ENCODE data around the gene MORC2. TPM values are rescaled to one million over a fixed set of nuclear protein-coding genes. Genes with fewer than 3 reads are reported as not detected.

The MORC2 gene
- polyA plus RNA-seq, 1 donor from 2014 or later: 15.1 TPM

- Histone ChIP-seq H3K36me3 (ENCODE audit: insufficient read depth, low read length) (no peaks in the 10 kb centered on the region), H3F3A (ENCODE audit: insufficient read depth, low read length, poor library complexity, severe bottlenecking) (no peaks in the 10 kb centered on the region), H3K79me2 (replicated peaks; ENCODE audit: insufficient read depth, low read length) (no peaks in the 10 kb centered on the region), H3K4me3 (ENCODE audit: low read length) (no peak overlapping the region), H3K9ac (ENCODE audit: low read length) (no peak overlapping the region), H4K20me1 (ENCODE audit: insufficient read depth) (no peaks in the 10 kb centered on the region), H3K4me2 (ENCODE audit: low read length) (no peak overlapping the region), H3K9me2 (ENCODE audit: insufficient read depth, low read length) (no peaks in the 10 kb centered on the region), H2AFZ (ENCODE audit: low read depth, low read length) (no peak overlapping the region), H3K27ac (ENCODE audit: low read length) (no peak overlapping the region), H3K9me3 (ENCODE audit: low read length) (no peaks in the 10 kb centered on the region), H3K27me3 (ENCODE audit: insufficient read depth, low read depth, low read length) (no peaks in the 10 kb centered on the region)
- TF ChIP-seq TAF1 (IDR thresholded peaks at IDR 0.05; ENCODE audit: low read depth) (no peak), REST (IDR thresholded peaks at IDR 0.05; ENCODE audit: borderline replicate concordance) (no peak), EP300 (conservative IDR thresholded peaks at IDR 0.05; ENCODE audit: poor library complexity, severe bottlenecking) (no peak), POLR2AphosphoS5 (IDR thresholded peaks at IDR 0.05) (no peak), EZH2 (IDR thresholded peaks at IDR 0.05; ENCODE audit: borderline replicate concordance, insufficient read depth, low read length, poor library complexity, severe bottlenecking) (no peak), RAD21 (conservative IDR thresholded peaks at IDR 0.05) (no peak), SMC3 (conservative IDR thresholded peaks at IDR 0.05; ENCODE audit: poor library complexity) (no peak), MXI1 (conservative IDR thresholded peaks at IDR 0.05; ENCODE audit: poor library complexity, severe bottlenecking) (no peak)
- TF ChIP-seq, protein P1, sequence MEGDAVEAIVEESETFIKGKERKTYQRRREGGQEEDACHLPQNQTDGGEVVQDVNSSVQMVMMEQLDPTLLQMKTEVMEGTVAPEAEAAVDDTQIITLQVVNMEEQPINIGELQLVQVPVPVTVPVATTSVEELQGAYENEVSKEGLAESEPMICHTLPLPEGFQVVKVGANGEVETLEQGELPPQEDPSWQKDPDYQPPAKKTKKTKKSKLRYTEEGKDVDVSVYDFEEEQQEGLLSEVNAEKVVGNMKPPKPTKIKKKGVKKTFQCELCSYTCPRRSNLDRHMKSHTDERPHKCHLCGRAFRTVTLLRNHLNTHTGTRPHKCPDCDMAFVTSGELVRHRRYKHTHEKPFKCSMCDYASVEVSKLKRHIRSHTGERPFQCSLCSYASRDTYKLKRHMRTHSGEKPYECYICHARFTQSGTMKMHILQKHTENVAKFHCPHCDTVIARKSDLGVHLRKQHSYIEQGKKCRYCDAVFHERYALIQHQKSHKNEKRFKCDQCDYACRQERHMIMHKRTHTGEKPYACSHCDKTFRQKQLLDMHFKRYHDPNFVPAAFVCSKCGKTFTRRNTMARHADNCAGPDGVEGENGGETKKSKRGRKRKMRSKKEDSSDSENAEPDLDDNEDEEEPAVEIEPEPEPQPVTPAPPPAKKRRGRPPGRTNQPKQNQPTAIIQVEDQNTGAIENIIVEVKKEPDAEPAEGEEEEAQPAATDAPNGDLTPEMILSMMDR (IDR thresholded peaks at IDR 0.05; ENCODE audit: poor library complexity, severe bottlenecking): no peak
These were observed 17.1 kb upstream of the MORC2 start for GRCh38 chr22:30985561-30986208.

DNA sequence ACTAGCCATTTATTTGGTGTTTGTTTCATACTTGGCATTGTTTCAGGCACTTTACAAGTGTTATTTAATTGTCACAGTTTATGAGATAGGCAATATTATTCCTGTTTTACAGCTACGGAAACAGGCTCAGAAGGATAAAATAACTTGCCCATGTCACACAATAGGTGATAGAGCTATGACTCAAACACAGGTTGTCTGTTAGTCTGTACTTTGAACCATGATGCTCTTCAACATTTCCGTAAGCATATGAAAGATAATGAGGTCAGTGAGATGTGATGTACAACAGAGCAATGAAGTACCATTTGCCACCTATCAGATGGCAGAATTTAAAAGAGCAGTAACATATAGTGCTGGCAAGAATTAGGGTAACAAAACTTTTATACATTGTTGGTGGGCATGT, 15.7 kb upstream of the MORC2 start:
- Histone ChIP-seq H2AFZ (ENCODE audit: low read depth, low read length) (no peak overlapping the region), H3K9ac (ENCODE audit: low read length) (no peak overlapping the region), H3K9me3 (ENCODE audit: low read length) (no peaks in the 10 kb centered on the region), H3K27ac (ENCODE audit: low read length) (no peak overlapping the region), H3F3A (ENCODE audit: insufficient read depth, low read length, poor library complexity, severe bottlenecking) (no peaks in the 10 kb centered on the region), H3K27me3 (ENCODE audit: insufficient read depth, low read depth, low read length) (no peaks in the 10 kb centered on the region), H4K20me1 (ENCODE audit: insufficient read depth) (no peaks in the 10 kb centered on the region), H3K4me2 (ENCODE audit: low read length) (no peak overlapping the region), H3K4me3 (ENCODE audit: low read length) (no peak overlapping the region), H3K79me2 (replicated peaks; ENCODE audit: insufficient read depth, low read length) (no peaks in the 10 kb centered on the region), H3K9me2 (ENCODE audit: insufficient read depth, low read length) (no peaks in the 10 kb centered on the region), H3K36me3 (ENCODE audit: insufficient read depth, low read length) (no peaks in the 10 kb centered on the region)
- no peak for TF ChIP-seq POLR2AphosphoS5 (IDR thresholded peaks at IDR 0.05)
- TF ChIP-seq RAD21 (conservative IDR thresholded peaks at IDR 0.05): no peak
- no peak for TF ChIP-seq EZH2 (IDR thresholded peaks at IDR 0.05; ENCODE audit: borderline replicate concordance, insufficient read depth, low read length, poor library complexity, severe bottlenecking)
- no peak for TF ChIP-seq SMC3 (conservative IDR thresholded peaks at IDR 0.05; ENCODE audit: poor library complexity)
- TF ChIP-seq, protein P1 (IDR thresholded peaks at IDR 0.05; ENCODE audit: poor library complexity, severe bottlenecking): no peak
- no peak for TF ChIP-seq EP300 (conservative IDR thresholded peaks at IDR 0.05; ENCODE audit: poor library complexity, severe bottlenecking)
- no peak for TF ChIP-seq REST (IDR thresholded peaks at IDR 0.05; ENCODE audit: borderline replicate concordance)
- TF ChIP-seq TAF1 (IDR thresholded peaks at IDR 0.05; ENCODE audit: low read depth): no peak
- no peak for TF ChIP-seq MXI1 (conservative IDR thresholded peaks at IDR 0.05; ENCODE audit: poor library complexity, severe bottlenecking)

All from neural cell (in vitro differentiated cells).